Suppressor macrophage (primary cell): ENCODE results near the gene SLC9A5.

Experiments
- DNase-seq, 4 experiments: peaks; one replicate each; pipeline ENCODE4 v3.0.0-alpha.2; 2020 to 2022

The SLC9A5 gene

GRCh38 chr16:67213197-67214019 is 35.4 kb upstream of the SLC9A5 start:
- DNase-seq: no peak

GRCh38 chr16:67215706-67216105 is 33.1 kb upstream of the SLC9A5 start:
- DNase-seq: no peak

GRCh38 chr16:67216612-67217490 is 31.9 kb upstream of the SLC9A5 start:
- DNase-seq: peak; percentile 82 to 92 (median 90)

GRCh38 chr16:67223992-67224391 is 24.8 kb upstream of the SLC9A5 start:
- DNase-seq: no peak

- DNase-seq: no peak
Observed at GRCh38 chr16:67226295-67226803, 22.4 kb upstream of the SLC9A5 start.

GRCh38 chr16:67226804-67227566 is 21.8 kb upstream of the SLC9A5 start, which contains the start of gene TMEM208:
Gene TMEM208, plus strand, starts transcription at chr16:67227130. Its CDS starts 89 bp downstream, at chr16:67227219.
- peak; percentile 99 for DNase-seq

- DNase-seq: no peak
Observed at GRCh38 chr16:67227567-67227921, 21.2 kb upstream of the SLC9A5 start.

- no peak for DNase-seq
Observed at GRCh38 chr16:67228034-67228785, 20.6 kb upstream of the SLC9A5 start.

GRCh38 chr16:67228905-67229304 is 19.9 kb upstream of the SLC9A5 start:
- DNase-seq: no peak

GRCh38 chr16:67229906-67230808 is 18.6 kb upstream of the SLC9A5 start:
- DNase-seq: no peak

GRCh38 chr16:67230809-67231660 is 17.7 kb upstream of the SLC9A5 start:
- no peak for DNase-seq

GRCh38 chr16:67233596-67233995 is 15.2 kb upstream of the SLC9A5 start:
- DNase-seq: no peak

GRCh38 chr16:67234180-67234597 is 14.6 kb upstream of the SLC9A5 start:
- no peak for DNase-seq

GRCh38 chr16:67235816-67236562 is 12.8 kb upstream of the SLC9A5 start:
- peak in 2 of 4 experiments; percentile 21 to 43 for DNase-seq

- DNase-seq: peak; percentile 49 to 75 (median 56)
Observed at GRCh38 chr16:67236563-67237395, 12.0 kb upstream of the SLC9A5 start.

GRCh38 chr16:67237396-67238277 is 11.1 kb upstream of the SLC9A5 start:
- DNase-seq: no peak

GRCh38 chr16:67238278-67238575 is 10.6 kb upstream of the SLC9A5 start:
- no peak for DNase-seq
